Activated naive CD8-positive, alpha-beta T cell treated with anti-CD3 and anti-CD28 coated beads for 36 hours (primary cell): ENCODE data around the gene F7. TPM values are rescaled to one million over a fixed set of nuclear protein-coding genes. Genes with fewer than 3 reads are reported as not detected.

Experiments used
- DNase-seq: peaks from one replicate; pipeline ENCODE4 v3.0.0; 2021
- H3K27ac Mint-ChIP-seq: one replicate; pipeline ENCODE4 v1.8.0; 2022; ENCODE audit warnings: mild to moderate bottlenecking, moderate library complexity, mixed read lengths
- H3K27me3 Mint-ChIP-seq: one replicate; pipeline ENCODE4 v1.8.0; 2022; ENCODE audit warnings: mild to moderate bottlenecking, mixed read lengths
- H3K36me3 Mint-ChIP-seq: one replicate; pipeline ENCODE4 v1.8.0; 2021; ENCODE audit warnings: mild to moderate bottlenecking, mixed read lengths
- H3K4me1 Mint-ChIP-seq: one replicate; pipeline ENCODE4 v1.8.0; 2021; ENCODE audit warnings: mixed read lengths
- H3K4me3 Mint-ChIP-seq: one replicate; pipeline ENCODE4 v1.8.0; 2022; ENCODE audit warnings: mild to moderate bottlenecking, moderate library complexity, mixed read lengths
- H3K9me3 Mint-ChIP-seq: one replicate; pipeline ENCODE4 v1.8.0; 2022; ENCODE audit warnings: mixed read lengths
- total RNA-seq, 2 experiments: library from RNA; stranded (reverse); gene quantifications; one replicate each; pipeline ENCODE4 v1.2.3, GENCODE V29; 2021

F7 gene
- total RNA-seq, 2 experiments from 2014 or later, result 0.49 to 0.94 TPM

- Mint-ChIP-seq H3K4me3 (no peak within 1 kb of the TSS), H3K36me3 (no peaks in the 10 kb centered on the region), H3K27me3 (peaks cover 13% of the 10 kb centered on the region), H3K9me3 (no peaks in the 10 kb centered on the region), H3K27ac (no peak within 1 kb of the TSS), H3K4me1 (no peaks in the 10 kb centered on the region)
- no peak for DNase-seq
Measured at GRCh38 chr13:113122550-113123225, 17.1 kb downstream of the F7 start, which contains the start of gene F10. F10 (plus strand) TSS chr13:113122799; CDS start chr13:113122856, 57 bp downstream.

DNA sequence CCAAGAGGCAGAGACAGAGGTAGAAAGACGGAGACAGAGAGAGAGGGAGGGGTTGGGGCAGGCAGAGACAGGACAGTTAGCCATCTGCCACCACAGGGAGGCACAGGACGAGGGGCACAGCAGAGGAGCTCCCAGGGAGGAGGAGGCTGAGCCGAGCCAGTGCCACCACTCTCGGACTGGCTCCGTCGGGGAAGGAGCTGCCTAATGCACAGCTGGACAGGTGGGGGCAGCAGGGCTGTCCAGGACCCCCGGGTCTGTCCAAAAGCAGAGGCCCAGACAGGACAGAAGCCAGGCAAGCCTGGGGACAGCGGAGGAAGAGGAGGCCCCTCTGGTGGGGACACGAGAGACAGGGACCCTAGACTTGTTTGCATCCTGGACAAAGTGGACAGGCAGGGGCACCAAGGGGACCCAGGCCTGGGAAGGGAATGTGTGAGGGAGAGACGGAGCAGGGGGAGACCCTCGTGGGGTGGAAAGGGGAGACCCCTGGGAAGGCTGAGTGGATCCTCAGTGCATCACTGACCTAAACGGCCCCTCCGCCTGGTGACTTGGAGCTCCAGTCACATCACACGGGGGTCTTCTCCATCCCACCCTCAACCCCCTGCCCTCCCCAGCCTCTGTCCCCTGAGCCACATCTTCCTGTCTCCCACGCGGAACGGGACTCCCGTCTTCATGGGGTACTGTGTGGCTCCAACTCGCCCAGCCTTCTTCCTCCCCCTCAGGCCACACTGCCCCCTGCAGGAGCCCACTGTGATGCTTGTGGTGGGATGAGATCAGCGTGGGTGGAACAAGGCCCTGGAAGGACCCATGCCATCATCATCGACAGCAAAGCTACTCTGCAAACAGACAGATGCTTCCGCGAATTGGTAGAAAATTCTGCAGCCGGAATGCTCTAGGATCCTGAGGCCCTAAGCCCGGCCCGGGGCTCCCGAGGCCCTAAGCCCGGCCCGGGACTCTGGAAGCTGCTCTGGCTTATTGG is 17.9 kb downstream of the F7 start:
- Mint-ChIP-seq H3K36me3 (no peaks in the 10 kb centered on the region), H3K9me3 (no peaks in the 10 kb centered on the region), H3K4me3 (no peak overlapping the region), H3K27ac (no peak overlapping the region), H3K27me3 (peaks cover 21% of the 10 kb centered on the region), H3K4me1 (no peaks in the 10 kb centered on the region)
- no peak for DNase-seq

DNA sequence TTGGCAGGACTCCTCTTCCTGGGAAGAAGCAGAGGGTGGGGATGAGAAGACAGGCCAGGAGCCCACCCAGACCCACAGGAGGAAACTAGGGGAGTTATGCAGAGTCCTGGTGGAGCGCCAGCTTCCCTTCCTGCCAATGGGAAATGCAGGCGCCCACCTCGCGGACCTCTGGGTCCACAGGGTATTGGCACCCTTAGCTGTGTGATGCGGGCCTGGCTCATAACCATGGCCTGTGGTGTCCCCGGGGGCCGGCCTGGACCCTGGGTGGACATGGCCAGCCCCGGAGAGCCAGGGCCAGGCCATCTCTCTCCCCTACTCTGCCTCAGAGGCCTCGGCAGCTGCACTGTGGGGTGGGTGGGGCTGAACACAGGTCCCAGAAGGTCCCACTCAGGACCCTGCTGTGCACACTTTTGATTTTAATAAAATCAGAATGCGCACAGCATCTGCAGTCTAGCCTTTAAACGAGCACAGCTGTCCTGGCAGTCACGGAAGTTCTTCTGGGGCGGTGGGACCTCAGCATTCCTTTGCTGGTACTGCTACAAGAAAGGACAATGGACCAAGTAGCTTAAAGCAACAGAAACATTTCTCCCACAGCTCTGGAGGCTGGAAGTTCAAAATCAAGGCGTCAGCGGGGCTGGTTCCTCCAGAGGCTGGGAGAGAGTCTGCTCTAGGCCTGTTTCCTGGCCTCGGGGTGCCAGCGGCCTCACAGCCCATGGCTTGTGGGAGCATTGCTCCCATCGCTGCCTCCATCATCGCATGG is 18.8 kb downstream of the F7 start:
- Mint-ChIP-seq H3K9me3 (no peaks in the 10 kb centered on the region), H3K4me3 (no peak overlapping the region), H3K4me1 (no peaks in the 10 kb centered on the region), H3K27me3 (peaks cover 29% of the 10 kb centered on the region), H3K27ac (no peak overlapping the region), H3K36me3 (no peaks in the 10 kb centered on the region)
- DNase-seq, result no peak

- no peak for DNase-seq
- Mint-ChIP-seq H3K36me3 (peaks cover 1% of the 10 kb centered on the region), H3K9me3 (no peaks in the 10 kb centered on the region), H3K4me1 (no peaks in the 10 kb centered on the region), H3K27me3 (peaks cover 34% of the 10 kb centered on the region), H3K27ac (no peak overlapping the region), H3K4me3 (no peak overlapping the region)
Measured at GRCh38 chr13:113125506-113126264, 20.1 kb downstream of the F7 start.

GRCh38 chr13:113126265-113127150 is 20.9 kb downstream of the F7 start:
- H3K27me3 Mint-ChIP-seq, result peaks cover 34% of the 10 kb centered on the region
- H3K4me1 Mint-ChIP-seq, result no peaks in the 10 kb centered on the region
- no peaks in the 10 kb centered on the region for H3K9me3 Mint-ChIP-seq
- H3K4me3 Mint-ChIP-seq, result no peak overlapping the region
- H3K36me3 Mint-ChIP-seq, result peaks cover 1% of the 10 kb centered on the region
- DNase-seq, result no peak
- H3K27ac Mint-ChIP-seq, result no peak overlapping the region

GRCh38 chr13:113129480-113129879 is 23.9 kb downstream of the F7 start:
- H3K4me3 Mint-ChIP-seq, result no peak overlapping the region
- H3K36me3 Mint-ChIP-seq, result peaks cover 1% of the 10 kb centered on the region
- no peak for DNase-seq
- H3K4me1 Mint-ChIP-seq, result no peaks in the 10 kb centered on the region
- H3K27me3 Mint-ChIP-seq, result peaks cover 37% of the 10 kb centered on the region
- H3K9me3 Mint-ChIP-seq, result peaks cover 3% of the 10 kb centered on the region
- H3K27ac Mint-ChIP-seq, result no peak overlapping the region

GRCh38 chr13:113129921-113130750 is 24.5 kb downstream of the F7 start:
- Mint-ChIP-seq H3K27ac (peak overlapping the region; percentile 36), H3K9me3 (peaks cover 3% of the 10 kb centered on the region), H3K36me3 (peaks cover 1% of the 10 kb centered on the region), H3K4me1 (no peaks in the 10 kb centered on the region), H3K27me3 (peaks cover 37% of the 10 kb centered on the region), H3K4me3 (peak overlapping the region; percentile 29)
- DNase-seq, result peak; percentile 57

DNA sequence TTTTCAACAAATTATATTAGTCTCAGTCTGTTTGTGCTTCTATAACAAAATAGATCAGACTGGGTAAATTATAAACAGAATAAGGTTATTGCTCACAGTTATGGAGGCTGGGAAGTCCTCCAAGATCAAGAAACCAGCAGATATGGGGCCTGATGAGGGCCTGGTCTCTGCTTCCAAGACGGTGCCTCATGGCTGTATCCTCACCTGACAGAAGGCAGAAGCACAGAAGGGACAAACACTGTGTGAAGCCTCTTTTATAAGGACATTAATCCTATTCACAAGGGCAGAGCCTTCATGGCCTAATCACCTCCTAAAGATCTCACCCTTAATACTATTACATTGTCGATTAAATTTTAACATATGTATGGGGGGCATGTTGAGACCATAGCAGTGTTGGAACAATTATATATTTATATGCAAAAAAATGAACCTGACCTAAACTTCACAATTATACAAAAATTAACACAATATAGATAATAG is 29.7 kb downstream of the F7 start:
- no peak for DNase-seq
- no peaks in the 10 kb centered on the region for H3K4me1 Mint-ChIP-seq
- peaks cover 3% of the 10 kb centered on the region for H3K9me3 Mint-ChIP-seq
- H3K27ac Mint-ChIP-seq, result no peak overlapping the region
- no peaks in the 10 kb centered on the region for H3K36me3 Mint-ChIP-seq
- H3K4me3 Mint-ChIP-seq, result no peak overlapping the region
- peaks cover 6% of the 10 kb centered on the region for H3K27me3 Mint-ChIP-seq

- no peaks in the 10 kb centered on the region for H3K4me1 Mint-ChIP-seq
- peaks cover 3% of the 10 kb centered on the region for H3K9me3 Mint-ChIP-seq
- H3K27me3 Mint-ChIP-seq, result peaks cover 5% of the 10 kb centered on the region
- H3K36me3 Mint-ChIP-seq, result no peaks in the 10 kb centered on the region
- no peak overlapping the region for H3K27ac Mint-ChIP-seq
- H3K4me3 Mint-ChIP-seq, result no peak overlapping the region
- DNase-seq, result no peak
Measured at GRCh38 chr13:113137691-113138298, 32.2 kb downstream of the F7 start.

- Mint-ChIP-seq H3K27me3 (peaks cover 3% of the 10 kb centered on the region), H3K36me3 (no peaks in the 10 kb centered on the region), H3K9me3 (peaks cover 3% of the 10 kb centered on the region), H3K27ac (no peak overlapping the region), H3K4me1 (no peaks in the 10 kb centered on the region), H3K4me3 (no peak overlapping the region)
- no peak for DNase-seq
Measured at GRCh38 chr13:113138792-113139551, 33.4 kb downstream of the F7 start.

DNA sequence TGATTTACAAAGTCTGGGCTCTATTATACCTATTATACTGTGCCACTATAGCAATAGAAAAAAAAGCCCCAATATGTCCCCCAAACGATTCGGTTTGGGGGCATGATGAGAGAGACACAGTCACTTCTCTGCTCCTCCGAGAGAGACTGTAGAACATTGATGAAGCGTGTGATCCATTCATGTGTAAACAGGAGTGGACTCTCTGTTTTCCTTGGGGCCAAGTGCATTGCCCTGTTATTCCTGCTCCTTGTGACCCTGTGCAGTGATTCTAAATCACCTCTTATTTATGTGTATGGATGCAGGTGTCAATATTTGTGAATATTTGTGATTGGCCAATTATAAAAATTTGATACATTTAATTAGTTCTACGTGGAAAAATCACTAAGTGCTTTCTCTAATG is 34.0 kb downstream of the F7 start:
- H3K4me1 Mint-ChIP-seq, result no peaks in the 10 kb centered on the region
- no peak for DNase-seq
- H3K9me3 Mint-ChIP-seq, result no peaks in the 10 kb centered on the region

More for the DNA sequence above, 34.0 kb downstream of the F7 start:
- Mint-ChIP-seq H3K27ac (no peak overlapping the region), H3K36me3 (no peaks in the 10 kb centered on the region), H3K4me3 (no peak overlapping the region), H3K27me3 (peaks cover 3% of the 10 kb centered on the region)
